ENCODE measurements around the gene NLRP10.

- TF ChIP-seq, protein P1, sequence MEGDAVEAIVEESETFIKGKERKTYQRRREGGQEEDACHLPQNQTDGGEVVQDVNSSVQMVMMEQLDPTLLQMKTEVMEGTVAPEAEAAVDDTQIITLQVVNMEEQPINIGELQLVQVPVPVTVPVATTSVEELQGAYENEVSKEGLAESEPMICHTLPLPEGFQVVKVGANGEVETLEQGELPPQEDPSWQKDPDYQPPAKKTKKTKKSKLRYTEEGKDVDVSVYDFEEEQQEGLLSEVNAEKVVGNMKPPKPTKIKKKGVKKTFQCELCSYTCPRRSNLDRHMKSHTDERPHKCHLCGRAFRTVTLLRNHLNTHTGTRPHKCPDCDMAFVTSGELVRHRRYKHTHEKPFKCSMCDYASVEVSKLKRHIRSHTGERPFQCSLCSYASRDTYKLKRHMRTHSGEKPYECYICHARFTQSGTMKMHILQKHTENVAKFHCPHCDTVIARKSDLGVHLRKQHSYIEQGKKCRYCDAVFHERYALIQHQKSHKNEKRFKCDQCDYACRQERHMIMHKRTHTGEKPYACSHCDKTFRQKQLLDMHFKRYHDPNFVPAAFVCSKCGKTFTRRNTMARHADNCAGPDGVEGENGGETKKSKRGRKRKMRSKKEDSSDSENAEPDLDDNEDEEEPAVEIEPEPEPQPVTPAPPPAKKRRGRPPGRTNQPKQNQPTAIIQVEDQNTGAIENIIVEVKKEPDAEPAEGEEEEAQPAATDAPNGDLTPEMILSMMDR (IDR thresholded peaks at IDR 0.05) = no peak
- TF ChIP-seq POLR2A (IDR thresholded peaks at IDR 0.05) = no peak
Measured at GRCh38 chr11:7974668-7975067, 9.4 kb upstream of the NLRP10 start.
